Chondrocyte (in vitro differentiated cells): ENCODE measurements around the gene ZNF579. TPM values are rescaled to one million over a fixed set of nuclear protein-coding genes. Genes with fewer than 3 reads are reported as not detected.
"Not testable (repeated sequence)": the region's sequence is repeated elsewhere in the genome, so short reads cannot be mapped to it uniquely, and the experiment has no call there.

Source experiments
- DNase-seq: peaks from one replicate; pipeline ENCODE4 v3.0.0; 2021; ENCODE audit warnings: mixed read lengths, low spot score
- H3K27ac Mint-ChIP-seq: one replicate; pipeline ENCODE4 v1.8.0; 2021; ENCODE audit warnings: mild to moderate bottlenecking, moderate library complexity, mixed read lengths; ENCODE audit not compliant: unreplicated experiment
- H3K27me3 Mint-ChIP-seq: 2 replicates; pipeline ENCODE4 v1.8.0; 2021; ENCODE audit warnings: low read depth, mixed read lengths
- H3K36me3 Mint-ChIP-seq: 2 replicates; pipeline ENCODE4 v1.8.0; 2021; ENCODE audit warnings: low read depth, mixed read lengths
- H3K4me1 Mint-ChIP-seq: 2 replicates; pipeline ENCODE4 v1.8.0; 2021; ENCODE audit warnings: low read depth, mild to moderate bottlenecking, mixed read lengths
- H3K4me3 Mint-ChIP-seq: one replicate; pipeline ENCODE4 v1.8.0; 2021; ENCODE audit warnings: mild to moderate bottlenecking, moderate library complexity, mixed read lengths; ENCODE audit not compliant: unreplicated experiment
- H3K9me3 Mint-ChIP-seq: 2 replicates; pipeline ENCODE4 v1.8.0; 2021; ENCODE audit warnings: low read depth, mixed read lengths
- CTCF ChIP-seq: fragments of 200-600 bp; sonication (generic); IDR thresholded peaks from 2 replicates; pipeline ENCODE4 v1.5.0; 2021; ENCODE audit warnings: antibody characterized with exemption, mild to moderate bottlenecking, moderate library complexity
- total RNA-seq: library from RNA; stranded (reverse); gene quantifications from 3 replicates; pipeline ENCODE4 v1.2.1, GENCODE V29; 2021

ZNF579 gene
- total RNA-seq, 1 donor from 2014 or later = 23.6 TPM

GRCh38 chr19:55578031-55578760 lies 2.5 kb downstream of the ZNF579 start:
- DNase-seq = no peak
- H3K4me1 Mint-ChIP-seq = peaks cover 24% of the 10 kb centered on the region
- H3K4me3 Mint-ChIP-seq = no peak overlapping the region
- H3K27ac Mint-ChIP-seq = no peak overlapping the region
- no peaks in the 10 kb centered on the region for H3K27me3 Mint-ChIP-seq
- H3K9me3 Mint-ChIP-seq = no peaks in the 10 kb centered on the region
- TF ChIP-seq CTCF = no peak
- H3K36me3 Mint-ChIP-seq = peaks cover 15% of the 10 kb centered on the region

GRCh38 chr19:55576746-55577145 lies 3.9 kb downstream of the ZNF579 start:
- Mint-ChIP-seq H3K9me3 (no peaks in the 10 kb centered on the region), H3K27me3 (no peaks in the 10 kb centered on the region), H3K27ac (no peak overlapping the region), H3K4me1 (peaks cover 19% of the 10 kb centered on the region), H3K4me3 (no peak overlapping the region), H3K36me3 (peaks cover 15% of the 10 kb centered on the region)
- no peak for DNase-seq
- no peak for TF ChIP-seq CTCF

GRCh38 chr19:55573929-55574328 lies 6.7 kb downstream of the ZNF579 start:
- H3K27me3 Mint-ChIP-seq, H3K27ac Mint-ChIP-seq, H3K4me1 Mint-ChIP-seq, DNase-seq, H3K9me3 Mint-ChIP-seq, H3K4me3 Mint-ChIP-seq: not testable (repeated sequence)
- peaks cover 11% of the 10 kb centered on the region for H3K36me3 Mint-ChIP-seq

GRCh38 chr19:55569477-55569876 lies 11.2 kb downstream of the ZNF579 start:
- not testable (repeated sequence) for H3K27me3 Mint-ChIP-seq, H3K4me1 Mint-ChIP-seq, H3K9me3 Mint-ChIP-seq, H3K27ac Mint-ChIP-seq, H3K36me3 Mint-ChIP-seq, H3K4me3 Mint-ChIP-seq, DNase-seq

GRCh38 chr19:55567708-55568328 lies 12.8 kb downstream of the ZNF579 start:
- H3K27ac Mint-ChIP-seq = no peak overlapping the region
- no peak for TF ChIP-seq CTCF
- H3K9me3 Mint-ChIP-seq = no peaks in the 10 kb centered on the region
- H3K4me3 Mint-ChIP-seq = no peak overlapping the region
- H3K4me1 Mint-ChIP-seq = no peaks in the 10 kb centered on the region
- H3K36me3 Mint-ChIP-seq = no peaks in the 10 kb centered on the region
- no peak for DNase-seq
- peaks cover 4% of the 10 kb centered on the region for H3K27me3 Mint-ChIP-seq

GRCh38 chr19:55566823-55567222 lies 13.8 kb downstream of the ZNF579 start:
- no peak for DNase-seq
- Mint-ChIP-seq H3K9me3 (no peaks in the 10 kb centered on the region), H3K4me3 (no peak overlapping the region), H3K27me3 (peaks cover 4% of the 10 kb centered on the region), H3K27ac (no peak overlapping the region), H3K4me1 (no peaks in the 10 kb centered on the region), H3K36me3 (no peaks in the 10 kb centered on the region)
- no peak for TF ChIP-seq CTCF
